ENCODE data around the gene CXXC1.
"Not testable (repeated sequence)": the region's sequence is repeated elsewhere in the genome, so short reads cannot be mapped to it uniquely, and the experiment has no call there.

Gene CXXC1

DNA sequence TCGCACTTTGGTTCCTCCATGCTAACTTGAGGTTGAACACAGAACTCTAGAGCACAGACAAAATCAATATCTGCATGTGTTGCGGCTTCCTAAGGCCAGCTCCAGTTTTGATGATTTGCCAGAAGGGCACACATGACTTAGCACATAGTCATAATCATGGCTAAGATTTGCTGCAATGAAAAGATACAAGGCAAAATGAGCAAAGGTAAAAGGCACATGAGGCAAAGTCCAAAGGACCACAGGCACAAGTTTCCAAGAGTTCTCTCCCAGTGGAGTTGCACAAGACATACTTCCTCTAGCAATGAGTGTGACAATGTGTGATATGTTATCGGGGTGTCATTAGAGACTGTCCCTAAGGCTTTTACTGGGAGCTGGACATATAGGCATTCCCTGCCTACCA lies 24.2 kb upstream of the CXXC1 start:
- TF ChIP-seq RARB (CRISPR knock-in tag; IDR thresholded peaks at IDR 0.05) (no peak), OSR1 (CRISPR knock-in tag; IDR thresholded peaks at IDR 0.05) (no peak), ESRRG (CRISPR knock-in tag; IDR thresholded peaks at IDR 0.05) (no peak), ZNF565 (CRISPR knock-in tag; conservative IDR thresholded peaks at IDR 0.05; ENCODE audit: low read depth) (no peak), SNAI2 (CRISPR knock-in tag; IDR thresholded peaks at IDR 0.05) (no peak), CSDC2 (CRISPR knock-in tag; IDR thresholded peaks at IDR 0.05) (no peak), TCF4 (CRISPR knock-in tag; IDR thresholded peaks at IDR 0.05; ENCODE audit: borderline replicate concordance) (no peak), PPARA (CRISPR knock-in tag; IDR thresholded peaks at IDR 0.05; ENCODE audit: borderline replicate concordance) (no peak), GLIS3 (CRISPR knock-in tag; IDR thresholded peaks at IDR 0.05) (no peak), ZNF8 (CRISPR knock-in tag; IDR thresholded peaks at IDR 0.05) (no peak), ZFP3 (CRISPR knock-in tag; IDR thresholded peaks at IDR 0.05) (no peak), ZFP30 (CRISPR knock-in tag; IDR thresholded peaks at IDR 0.05) (no peak), ZC3H10 (CRISPR knock-in tag; IDR thresholded peaks at IDR 0.05) (no peak)
- TF ChIP-seq, protein P1, sequence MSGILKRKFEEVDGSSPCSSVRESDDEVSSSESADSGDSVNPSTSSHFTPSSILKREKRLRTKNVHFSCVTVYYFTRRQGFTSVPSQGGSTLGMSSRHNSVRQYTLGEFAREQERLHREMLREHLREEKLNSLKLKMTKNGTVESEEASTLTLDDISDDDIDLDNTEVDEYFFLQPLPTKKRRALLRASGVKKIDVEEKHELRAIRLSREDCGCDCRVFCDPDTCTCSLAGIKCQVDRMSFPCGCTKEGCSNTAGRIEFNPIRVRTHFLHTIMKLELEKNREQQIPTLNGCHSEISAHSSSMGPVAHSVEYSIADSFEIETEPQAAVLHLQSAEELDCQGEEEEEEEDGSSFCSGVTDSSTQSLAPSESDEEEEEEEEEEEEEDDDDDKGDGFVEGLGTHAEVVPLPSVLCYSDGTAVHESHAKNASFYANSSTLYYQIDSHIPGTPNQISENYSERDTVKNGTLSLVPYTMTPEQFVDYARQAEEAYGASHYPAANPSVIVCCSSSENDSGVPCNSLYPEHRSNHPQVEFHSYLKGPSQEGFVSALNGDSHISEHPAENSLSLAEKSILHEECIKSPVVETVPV (CRISPR knock-in tag; IDR thresholded peaks at IDR 0.05) = no peak
- TF ChIP-seq, protein P2, sequence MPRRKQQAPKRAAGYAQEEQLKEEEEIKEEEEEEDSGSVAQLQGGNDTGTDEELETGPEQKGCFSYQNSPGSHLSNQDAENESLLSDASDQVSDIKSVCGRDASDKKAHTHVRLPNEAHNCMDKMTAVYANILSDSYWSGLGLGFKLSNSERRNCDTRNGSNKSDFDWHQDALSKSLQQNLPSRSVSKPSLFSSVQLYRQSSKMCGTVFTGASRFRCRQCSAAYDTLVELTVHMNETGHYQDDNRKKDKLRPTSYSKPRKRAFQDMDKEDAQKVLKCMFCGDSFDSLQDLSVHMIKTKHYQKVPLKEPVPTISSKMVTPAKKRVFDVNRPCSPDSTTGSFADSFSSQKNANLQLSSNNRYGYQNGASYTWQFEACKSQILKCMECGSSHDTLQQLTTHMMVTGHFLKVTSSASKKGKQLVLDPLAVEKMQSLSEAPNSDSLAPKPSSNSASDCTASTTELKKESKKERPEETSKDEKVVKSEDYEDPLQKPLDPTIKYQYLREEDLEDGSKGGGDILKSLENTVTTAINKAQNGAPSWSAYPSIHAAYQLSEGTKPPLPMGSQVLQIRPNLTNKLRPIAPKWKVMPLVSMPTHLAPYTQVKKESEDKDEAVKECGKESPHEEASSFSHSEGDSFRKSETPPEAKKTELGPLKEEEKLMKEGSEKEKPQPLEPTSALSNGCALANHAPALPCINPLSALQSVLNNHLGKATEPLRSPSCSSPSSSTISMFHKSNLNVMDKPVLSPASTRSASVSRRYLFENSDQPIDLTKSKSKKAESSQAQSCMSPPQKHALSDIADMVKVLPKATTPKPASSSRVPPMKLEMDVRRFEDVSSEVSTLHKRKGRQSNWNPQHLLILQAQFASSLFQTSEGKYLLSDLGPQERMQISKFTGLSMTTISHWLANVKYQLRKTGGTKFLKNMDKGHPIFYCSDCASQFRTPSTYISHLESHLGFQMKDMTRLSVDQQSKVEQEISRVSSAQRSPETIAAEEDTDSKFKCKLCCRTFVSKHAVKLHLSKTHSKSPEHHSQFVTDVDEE (CRISPR knock-in tag; IDR thresholded peaks at IDR 0.05) = no peak
- TF ChIP-seq, protein P3, sequence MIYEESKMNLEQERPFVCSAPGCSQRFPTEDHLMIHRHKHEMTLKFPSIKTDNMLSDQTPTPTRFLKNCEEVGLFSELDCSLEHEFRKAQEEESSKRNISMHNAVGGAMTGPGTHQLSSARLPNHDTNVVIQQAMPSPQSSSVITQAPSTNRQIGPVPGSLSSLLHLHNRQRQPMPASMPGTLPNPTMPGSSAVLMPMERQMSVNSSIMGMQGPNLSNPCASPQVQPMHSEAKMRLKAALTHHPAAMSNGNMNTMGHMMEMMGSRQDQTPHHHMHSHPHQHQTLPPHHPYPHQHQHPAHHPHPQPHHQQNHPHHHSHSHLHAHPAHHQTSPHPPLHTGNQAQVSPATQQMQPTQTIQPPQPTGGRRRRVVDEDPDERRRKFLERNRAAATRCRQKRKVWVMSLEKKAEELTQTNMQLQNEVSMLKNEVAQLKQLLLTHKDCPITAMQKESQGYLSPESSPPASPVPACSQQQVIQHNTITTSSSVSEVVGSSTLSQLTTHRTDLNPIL (CRISPR knock-in tag; IDR thresholded peaks at IDR 0.05; ENCODE audit: low read depth) = no peak
- TF ChIP-seq, protein P4, sequence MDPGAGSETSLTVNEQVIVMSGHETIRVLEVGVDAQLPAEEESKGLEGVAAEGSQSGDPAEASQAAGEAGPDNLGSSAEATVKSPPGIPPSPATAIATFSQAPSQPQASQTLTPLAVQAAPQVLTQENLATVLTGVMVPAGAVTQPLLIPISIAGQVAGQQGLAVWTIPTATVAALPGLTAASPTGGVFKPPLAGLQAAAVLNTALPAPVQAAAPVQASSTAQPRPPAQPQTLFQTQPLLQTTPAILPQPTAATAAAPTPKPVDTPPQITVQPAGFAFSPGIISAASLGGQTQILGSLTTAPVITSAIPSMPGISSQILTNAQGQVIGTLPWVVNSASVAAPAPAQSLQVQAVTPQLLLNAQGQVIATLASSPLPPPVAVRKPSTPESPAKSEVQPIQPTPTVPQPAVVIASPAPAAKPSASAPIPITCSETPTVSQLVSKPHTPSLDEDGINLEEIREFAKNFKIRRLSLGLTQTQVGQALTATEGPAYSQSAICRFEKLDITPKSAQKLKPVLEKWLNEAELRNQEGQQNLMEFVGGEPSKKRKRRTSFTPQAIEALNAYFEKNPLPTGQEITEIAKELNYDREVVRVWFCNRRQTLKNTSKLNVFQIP (CRISPR knock-in tag; IDR thresholded peaks at IDR 0.05; ENCODE audit: borderline replicate concordance, low read depth) = no peak
- no peak for ATAC-seq

DNA sequence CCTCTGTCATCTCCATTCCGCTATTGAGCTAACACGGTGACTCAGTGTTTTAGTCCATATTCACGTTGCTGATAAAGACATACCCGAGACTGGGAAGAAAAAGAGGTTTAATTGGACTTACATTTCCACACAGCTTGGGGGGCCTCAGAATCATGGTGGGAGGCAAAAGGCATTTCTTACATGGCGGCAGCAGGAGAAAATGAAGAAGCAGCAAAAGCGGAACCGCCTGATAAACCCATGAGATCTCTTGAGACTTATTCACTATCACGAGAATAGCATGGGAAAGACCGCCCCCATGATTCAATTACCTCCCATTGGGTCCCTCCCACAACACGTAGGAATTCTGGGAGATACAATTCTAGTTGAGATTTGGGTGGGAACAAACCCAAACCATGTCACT lies 22.6 kb upstream of the CXXC1 start:
- no peak for ATAC-seq
- TF ChIP-seq ZFP3 (CRISPR knock-in tag; IDR thresholded peaks at IDR 0.05) = no peak
- TF ChIP-seq ISL1 (CRISPR knock-in tag; IDR thresholded peaks at IDR 0.05) = no peak
- TF ChIP-seq, protein P4 (CRISPR knock-in tag; IDR thresholded peaks at IDR 0.05; ENCODE audit: borderline replicate concordance, low read depth) = no peak
- TF ChIP-seq ZFP30 (CRISPR knock-in tag; IDR thresholded peaks at IDR 0.05) = no peak
- TF ChIP-seq, protein P2 (CRISPR knock-in tag; IDR thresholded peaks at IDR 0.05) = no peak
- no peak for TF ChIP-seq RARB (CRISPR knock-in tag; IDR thresholded peaks at IDR 0.05)
- no peak for TF ChIP-seq SNAI2 (CRISPR knock-in tag; IDR thresholded peaks at IDR 0.05)
- no peak for TF ChIP-seq ZNF565 (CRISPR knock-in tag; conservative IDR thresholded peaks at IDR 0.05; ENCODE audit: low read depth)
- TF ChIP-seq ZNF8 (CRISPR knock-in tag; IDR thresholded peaks at IDR 0.05) = no peak
- TF ChIP-seq, protein P3 (CRISPR knock-in tag; IDR thresholded peaks at IDR 0.05; ENCODE audit: low read depth) = no peak
- no peak for TF ChIP-seq CSDC2 (CRISPR knock-in tag; IDR thresholded peaks at IDR 0.05)

DNA sequence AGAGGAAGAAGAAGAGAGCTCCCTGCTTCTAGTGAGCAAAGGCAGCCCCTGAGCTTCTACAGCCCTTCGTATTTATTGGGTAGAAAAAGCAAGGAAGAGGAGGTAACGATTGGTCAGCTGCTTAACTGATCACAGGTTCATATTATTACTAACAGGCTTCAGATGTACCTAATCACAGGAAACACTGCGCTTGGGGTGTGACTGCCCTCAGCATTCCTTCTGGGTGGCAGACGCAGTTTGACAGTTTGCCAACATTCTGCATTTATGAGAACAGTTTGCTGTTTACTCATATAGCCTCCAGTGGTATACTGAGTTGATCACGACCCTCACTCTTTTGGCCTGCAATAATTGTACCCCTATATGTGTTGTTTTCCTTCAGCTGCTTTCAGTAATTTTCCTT lies 21.4 kb upstream of the CXXC1 start:
- ATAC-seq = not testable (repeated sequence)

Data from SK-N-SH treated with all-trans-retinoic acid at 6 μM for 48 hours (cell line).